ENCODE measurements around the gene HAGHL. TPM values are rescaled to one million over a fixed set of nuclear protein-coding genes. Genes with fewer than 3 reads are reported as not detected.
A peak's percentile ranks its signal among the peaks of the same experiment; 100 is the strongest.
"Not testable (repeated sequence)": the region's sequence is repeated elsewhere in the genome, so short reads cannot be mapped to it uniquely, and the experiment has no call there.

The HAGHL gene
- total RNA-seq, 2 donors from 2014 or later, result 9.8 to 12.5 TPM

DNA sequence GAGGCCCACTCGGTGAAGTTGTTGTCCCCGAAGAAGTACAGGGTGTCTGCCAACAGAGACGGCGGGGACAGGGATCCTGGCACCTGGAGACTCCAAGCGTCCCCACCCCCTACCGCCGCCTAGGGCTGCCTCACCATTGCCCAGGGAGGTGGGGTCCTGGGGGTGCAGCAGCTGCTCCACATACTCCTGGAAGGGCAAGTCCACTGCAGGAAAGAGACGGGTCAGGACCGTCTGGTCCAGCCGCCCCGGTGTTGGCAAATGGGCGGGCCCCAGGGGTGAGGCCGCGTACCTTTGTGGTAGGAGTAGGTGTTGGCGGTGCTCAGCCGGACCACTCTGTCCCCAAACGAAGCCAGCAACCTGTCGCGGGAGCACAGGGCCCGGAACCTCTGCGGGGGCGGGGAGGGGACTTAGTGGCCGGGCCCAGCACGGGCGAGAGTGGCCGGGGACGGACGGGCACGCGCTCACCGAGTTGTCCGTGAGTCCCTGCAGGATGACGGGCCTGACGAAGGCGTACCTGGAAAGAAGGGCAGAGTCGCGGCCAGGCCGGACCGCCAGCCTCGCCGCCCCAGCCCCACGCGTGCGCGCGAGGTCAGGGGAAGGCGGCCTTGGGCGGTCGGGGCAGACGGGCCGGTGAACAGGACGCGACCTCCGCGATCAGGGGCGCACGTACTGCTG, 43.4 kb upstream of the HAGHL start:
- peak overlapping the region; percentile 84 for H3K4me3 Mint-ChIP-seq
- H3K4me1 Mint-ChIP-seq, result peaks cover 20% of the 10 kb centered on the region
- no peak for ATAC-seq
- H3K36me3 Mint-ChIP-seq (ENCODE audit: low read depth), result no peaks in the 10 kb centered on the region
- H3K9me3 ChIP-seq (ENCODE audit: control insufficient read depth, low read length, poor library complexity, severe bottlenecking), result no peaks in the 10 kb centered on the region
- DNase-seq, result no peak
- no peaks in the 10 kb centered on the region for H3K27me3 Mint-ChIP-seq
- H3K27ac Mint-ChIP-seq, result no peak overlapping the region

DNA sequence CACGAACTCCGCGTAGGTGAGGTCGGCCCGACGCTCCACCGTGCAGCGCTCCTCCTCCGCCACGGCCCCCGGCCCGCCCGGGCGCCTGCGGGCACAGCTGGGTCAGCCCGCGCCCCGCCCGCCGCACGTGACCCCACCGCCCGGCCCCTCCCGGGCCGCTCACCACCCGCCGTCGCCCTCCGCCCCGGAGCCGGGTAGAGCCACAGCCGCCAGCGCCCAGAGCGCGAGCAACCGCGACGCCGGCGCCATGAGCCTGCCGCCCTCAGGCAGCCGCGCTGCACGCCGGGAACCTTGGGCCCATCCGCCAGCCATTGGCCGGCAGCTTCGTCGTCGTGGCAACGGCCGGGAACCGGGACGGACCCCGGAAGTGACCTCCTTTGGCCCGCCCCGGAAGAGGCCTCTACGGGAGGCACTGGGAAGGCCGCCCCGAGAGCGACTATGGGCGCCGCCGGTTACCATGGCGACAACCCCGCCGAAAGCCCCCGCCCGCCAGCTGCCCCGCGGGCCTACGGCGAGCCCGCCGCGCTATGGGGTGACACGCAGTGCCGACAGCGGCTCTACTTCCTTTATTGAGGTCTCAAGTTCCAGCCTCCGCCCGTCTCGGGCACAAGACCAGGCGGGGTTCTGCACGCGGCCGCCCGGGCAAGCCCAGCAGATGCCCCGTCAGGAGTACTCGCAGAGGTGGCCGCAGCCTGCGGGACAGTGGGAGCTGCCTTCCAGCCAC, 42.7 kb upstream of the HAGHL start, which contains the start of gene JMJD8:
Gene JMJD8 (minus strand): TSS at position 264 of the 724 bp plus-strand sequence. CDS start 15 bp downstream, at position 249.
- Mint-ChIP-seq H3K4me1 (peaks cover 17% of the 10 kb centered on the region), H3K27ac (no peak within 1 kb of the TSS), H3K27me3 (no peaks in the 10 kb centered on the region), H3K36me3 (ENCODE audit: low read depth) (no peaks in the 10 kb centered on the region), H3K4me3 (peak within 1 kb of the TSS; percentile 84)
- H3K9me3 ChIP-seq (ENCODE audit: control insufficient read depth, low read length, poor library complexity, severe bottlenecking), result no peaks in the 10 kb centered on the region
- ATAC-seq (peak; percentile 77), DNase-seq (peak; percentile 95)

DNA sequence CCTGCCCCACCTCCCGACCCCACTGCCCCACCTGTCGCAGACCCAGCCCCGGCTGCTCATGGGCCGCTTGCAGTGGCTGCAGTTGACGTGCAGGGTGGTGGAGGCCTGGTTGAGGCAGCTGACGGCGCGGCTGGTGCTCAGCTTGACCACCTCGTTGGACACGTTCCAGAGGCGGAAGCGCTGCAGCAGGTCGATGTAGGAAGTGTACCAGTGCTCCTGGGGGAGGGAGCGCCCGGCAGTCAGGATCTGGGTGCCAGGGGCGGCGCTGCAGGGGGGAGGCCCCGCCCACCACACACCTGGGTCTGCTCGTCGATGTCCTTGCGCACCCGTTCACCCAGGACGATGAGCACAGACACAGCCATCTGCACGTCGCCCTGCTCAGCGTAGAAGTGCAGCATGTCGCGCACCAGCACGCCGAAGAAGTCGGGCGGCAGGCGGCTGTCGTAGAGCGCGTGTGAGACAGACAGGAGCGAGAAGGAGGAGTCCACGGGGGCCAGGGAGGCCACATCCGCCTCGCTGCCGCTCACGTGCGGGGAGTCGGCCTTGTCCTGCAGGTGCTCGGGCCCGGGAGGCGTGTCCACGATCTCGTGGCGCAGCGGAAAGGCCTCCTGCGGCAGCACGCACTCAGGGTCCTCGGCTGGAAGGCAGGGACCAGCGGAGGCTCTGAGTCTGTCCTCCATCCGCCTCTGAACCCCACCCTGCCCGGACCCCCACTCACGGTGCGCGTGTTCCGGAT, 41.8 kb upstream of the HAGHL start:
- H3K4me3 Mint-ChIP-seq, result no peak overlapping the region
- no peaks in the 10 kb centered on the region for H3K9me3 ChIP-seq (ENCODE audit: control insufficient read depth, low read length, poor library complexity, severe bottlenecking)
- no peaks in the 10 kb centered on the region for H3K36me3 Mint-ChIP-seq (ENCODE audit: low read depth)
- no peak for ATAC-seq
- H3K4me1 Mint-ChIP-seq, result peaks cover 15% of the 10 kb centered on the region
- H3K27ac Mint-ChIP-seq, result no peak overlapping the region
- no peaks in the 10 kb centered on the region for H3K27me3 Mint-ChIP-seq
- DNase-seq, result no peak

- ATAC-seq, result no peak
- no peak for DNase-seq
- no peaks in the 10 kb centered on the region for H3K27me3 Mint-ChIP-seq
- peak overlapping the region; percentile 28 for H3K4me3 Mint-ChIP-seq
- H3K27ac Mint-ChIP-seq, result peak overlapping the region; percentile 14
- H3K4me1 Mint-ChIP-seq, result peaks cover 17% of the 10 kb centered on the region
- H3K36me3 Mint-ChIP-seq (ENCODE audit: low read depth), result no peaks in the 10 kb centered on the region
- H3K9me3 ChIP-seq (ENCODE audit: control insufficient read depth, low read length, poor library complexity, severe bottlenecking), result no peaks in the 10 kb centered on the region
Measured at GRCh38 chr16:685967-686366, 40.9 kb upstream of the HAGHL start.

- Mint-ChIP-seq H3K27me3 (no peaks in the 10 kb centered on the region), H3K27ac (peak overlapping the region; percentile 14), H3K4me3 (peak overlapping the region; percentile 25), H3K36me3 (ENCODE audit: low read depth) (no peaks in the 10 kb centered on the region), H3K4me1 (peaks cover 16% of the 10 kb centered on the region)
- DNase-seq (no peak), ATAC-seq (no peak)
- no peaks in the 10 kb centered on the region for H3K9me3 ChIP-seq (ENCODE audit: control insufficient read depth, low read length, poor library complexity, severe bottlenecking)
Measured at GRCh38 chr16:686459-687260, 40.2 kb upstream of the HAGHL start.

GRCh38 chr16:687499-687898, 39.4 kb upstream of the HAGHL start:
- ATAC-seq, result no peak
- no peak overlapping the region for H3K4me3 Mint-ChIP-seq
- no peaks in the 10 kb centered on the region for H3K36me3 Mint-ChIP-seq (ENCODE audit: low read depth)

DNA sequence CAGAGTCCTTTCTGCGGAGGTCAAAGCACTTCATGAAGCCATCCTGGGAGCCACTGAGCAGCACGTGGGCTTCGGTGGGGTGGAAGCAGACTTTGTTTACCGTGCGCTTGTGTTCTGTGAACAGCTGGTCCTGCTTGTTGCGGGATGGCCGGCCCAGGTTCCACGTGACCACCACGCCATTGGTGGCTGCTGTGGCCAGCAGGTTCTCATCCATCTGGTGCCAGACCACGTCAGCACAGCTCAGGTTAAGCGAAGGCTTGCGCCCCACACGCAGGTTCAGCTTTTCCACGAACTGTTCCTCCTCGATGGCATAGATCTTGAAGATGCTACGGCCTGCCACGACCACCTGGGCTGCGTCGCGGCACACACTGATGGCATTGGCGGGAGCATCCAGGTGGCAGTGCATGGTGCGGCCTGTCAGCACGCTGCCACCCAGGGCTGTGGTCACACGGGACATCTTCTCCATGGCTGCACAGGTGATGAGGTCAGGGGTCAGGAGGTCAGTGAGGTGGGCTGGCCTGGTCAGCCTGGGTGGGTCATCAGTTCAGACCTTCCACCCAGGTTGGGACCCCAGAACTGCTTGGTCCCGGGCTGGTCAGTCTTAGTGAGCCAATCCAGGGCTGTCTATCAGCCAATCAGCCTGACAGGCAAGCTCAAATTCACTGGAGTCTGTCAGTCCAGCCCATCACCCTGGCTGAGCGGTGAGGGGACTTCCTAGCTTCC, 37.6 kb upstream of the HAGHL start:
- Mint-ChIP-seq H3K4me1 (peaks cover 9% of the 10 kb centered on the region), H3K27me3 (no peaks in the 10 kb centered on the region), H3K36me3 (ENCODE audit: low read depth) (no peaks in the 10 kb centered on the region), H3K27ac (peak overlapping the region; percentile 88), H3K4me3 (peak overlapping the region; percentile 85)
- DNase-seq, result no peak
- no peak for ATAC-seq
- no peaks in the 10 kb centered on the region for H3K9me3 ChIP-seq (ENCODE audit: control insufficient read depth, low read length, poor library complexity, severe bottlenecking)

More at GRCh38 chr16:687499-687898, 39.4 kb upstream of the HAGHL start:
- DNase-seq, result no peak
- no peak overlapping the region for H3K27ac Mint-ChIP-seq
- H3K9me3 ChIP-seq (ENCODE audit: control insufficient read depth, low read length, poor library complexity, severe bottlenecking), result no peaks in the 10 kb centered on the region
- H3K27me3 Mint-ChIP-seq, result no peaks in the 10 kb centered on the region
- peaks cover 11% of the 10 kb centered on the region for H3K4me1 Mint-ChIP-seq

DNA sequence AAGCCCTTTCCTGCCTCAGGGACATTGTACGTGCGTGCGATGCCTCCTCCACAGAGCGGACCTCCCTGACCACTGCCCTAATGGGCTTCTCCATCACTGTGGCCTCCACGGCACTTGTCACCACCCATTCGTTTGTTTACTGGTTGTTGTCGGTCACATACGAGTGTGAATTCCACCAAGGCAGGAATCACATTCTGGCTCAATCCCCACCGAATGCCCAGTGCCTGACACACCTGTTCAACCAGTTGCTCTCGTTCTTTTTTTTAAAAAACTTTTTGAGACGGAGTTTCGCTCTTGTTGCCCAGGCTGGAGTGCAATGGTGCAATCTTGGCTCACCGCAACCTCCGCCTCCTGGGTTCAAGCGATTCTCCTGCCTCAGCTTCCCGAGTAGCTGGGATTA, 35.7 kb upstream of the HAGHL start:
- H3K27me3 Mint-ChIP-seq; H3K36me3 Mint-ChIP-seq (ENCODE audit: low read depth); DNase-seq; H3K27ac Mint-ChIP-seq; H3K9me3 ChIP-seq (ENCODE audit: control insufficient read depth, low read length, poor library complexity, severe bottlenecking); ATAC-seq: not testable (repeated sequence)
- Mint-ChIP-seq H3K4me1 (peaks cover 12% of the 10 kb centered on the region), H3K4me3 (peak overlapping the region; percentile 16)

DNA sequence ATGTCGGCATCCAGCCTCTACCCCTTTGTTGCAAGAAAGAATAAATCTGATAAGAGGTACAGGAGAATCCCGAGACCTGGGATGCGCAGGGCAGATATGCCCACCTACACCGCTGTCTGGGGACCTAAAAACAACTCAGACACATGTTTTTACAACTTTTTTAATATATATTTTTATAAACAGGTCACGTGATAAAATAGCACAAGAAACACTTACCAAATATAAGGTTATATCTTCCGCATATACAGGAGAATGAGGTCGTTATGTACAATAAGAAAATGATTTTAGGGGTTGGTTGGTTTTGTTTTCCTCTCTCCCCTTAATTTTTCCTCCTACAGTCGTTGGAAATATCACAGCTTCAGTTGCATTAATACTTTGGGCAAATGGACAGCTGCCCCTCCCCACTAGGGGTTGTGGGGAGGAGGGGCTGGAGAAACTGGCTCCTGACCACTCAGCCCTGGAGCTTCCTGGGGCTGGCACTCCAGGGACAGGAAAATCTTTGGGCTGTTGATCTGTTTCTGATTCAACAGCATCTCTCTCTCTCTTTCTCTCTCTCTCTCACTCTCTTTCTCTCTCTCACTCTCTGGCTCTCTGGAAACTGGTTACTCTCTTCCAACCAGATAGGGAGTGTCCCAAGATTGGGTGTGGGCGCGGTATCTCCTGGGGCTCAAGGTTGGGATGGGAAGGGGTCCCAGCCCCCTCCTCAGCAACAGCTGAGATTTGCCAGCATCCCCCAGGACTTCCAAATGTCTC, 34.4 kb upstream of the HAGHL start:
- Mint-ChIP-seq H3K36me3 (ENCODE audit: low read depth) (no peaks in the 10 kb centered on the region), H3K4me3 (peak overlapping the region; percentile 70), H3K27ac (peak overlapping the region; percentile 92), H3K4me1 (peaks cover 17% of the 10 kb centered on the region), H3K27me3 (no peaks in the 10 kb centered on the region)
- ATAC-seq (no peak), DNase-seq (no peak)
- H3K9me3 ChIP-seq (ENCODE audit: control insufficient read depth, low read length, poor library complexity, severe bottlenecking), result no peaks in the 10 kb centered on the region

DNA sequence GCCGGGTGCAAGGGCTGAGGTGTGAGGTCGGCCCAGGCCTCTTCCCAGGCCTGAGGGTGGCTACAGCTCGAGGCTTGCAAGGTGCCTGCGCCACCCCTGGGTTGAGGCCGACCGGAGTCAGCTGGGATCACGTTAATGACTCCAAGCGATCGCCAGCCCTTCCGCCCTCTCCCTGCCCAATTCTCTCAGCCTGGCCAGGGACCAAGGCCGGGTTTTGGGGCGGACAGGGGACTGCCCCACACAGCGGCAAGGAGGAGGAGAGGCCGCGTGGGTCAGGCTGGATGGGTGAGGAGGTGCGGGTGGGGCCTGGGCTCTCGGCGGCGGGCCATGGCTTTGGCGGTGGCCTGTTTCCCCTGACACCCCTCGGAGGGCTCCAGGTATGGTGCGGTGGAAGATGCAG, 33.5 kb upstream of the HAGHL start:
- Mint-ChIP-seq H3K27me3 (no peaks in the 10 kb centered on the region), H3K4me3 (peak overlapping the region; percentile 79), H3K4me1 (peaks cover 19% of the 10 kb centered on the region), H3K27ac (peak overlapping the region; percentile 92), H3K36me3 (ENCODE audit: low read depth) (no peaks in the 10 kb centered on the region)
- ATAC-seq (no peak), DNase-seq (no peak)
- H3K9me3 ChIP-seq (ENCODE audit: control insufficient read depth, low read length, poor library complexity, severe bottlenecking), result no peaks in the 10 kb centered on the region

DNA sequence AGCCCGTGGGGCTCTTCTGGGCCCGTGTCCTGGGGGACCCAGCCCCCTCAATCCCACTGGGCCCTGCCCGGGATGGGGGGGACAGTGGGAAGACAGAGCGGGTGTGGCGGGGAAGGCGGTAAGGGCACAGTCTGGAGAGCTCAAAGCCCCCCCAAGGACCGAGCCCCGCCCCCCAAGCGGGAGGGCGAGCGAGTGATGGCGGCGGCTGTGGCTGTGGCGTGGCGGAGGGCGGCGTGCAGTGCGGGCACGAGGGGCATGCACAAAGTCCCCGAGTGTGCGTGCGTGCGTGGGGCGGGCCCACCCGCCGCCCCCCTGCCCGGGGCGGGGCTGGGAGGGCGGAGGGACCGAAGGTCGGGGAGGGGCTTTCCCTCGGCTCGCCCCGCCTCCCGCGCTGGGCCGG, 33.1 kb upstream of the HAGHL start:
- DNase-seq (peak in 1 of 3 donors; percentile 39), ATAC-seq (peak; percentile 11)
- H3K4me3 Mint-ChIP-seq, result peak overlapping the region; percentile 79
- H3K4me1 Mint-ChIP-seq, result peaks cover 19% of the 10 kb centered on the region
- H3K27me3 Mint-ChIP-seq, result no peaks in the 10 kb centered on the region
- H3K36me3 Mint-ChIP-seq (ENCODE audit: low read depth), result no peaks in the 10 kb centered on the region
- no peak overlapping the region for H3K27ac Mint-ChIP-seq
- H3K9me3 ChIP-seq (ENCODE audit: control insufficient read depth, low read length, poor library complexity, severe bottlenecking), result no peaks in the 10 kb centered on the region

All from T-helper 17 cell (primary cell).